GM18868 (cell line): ENCODE data around the gene MRNIP.

Source experiments
- ATAC-seq: cut with Tn5 transposase; IDR thresholded peaks from one replicate; pipeline ENCODE4 v1.9.1; 2021; ENCODE audit warnings: mild to moderate bottlenecking, moderate library complexity; ENCODE audit not compliant: unreplicated experiment

Gene MRNIP

DNA sequence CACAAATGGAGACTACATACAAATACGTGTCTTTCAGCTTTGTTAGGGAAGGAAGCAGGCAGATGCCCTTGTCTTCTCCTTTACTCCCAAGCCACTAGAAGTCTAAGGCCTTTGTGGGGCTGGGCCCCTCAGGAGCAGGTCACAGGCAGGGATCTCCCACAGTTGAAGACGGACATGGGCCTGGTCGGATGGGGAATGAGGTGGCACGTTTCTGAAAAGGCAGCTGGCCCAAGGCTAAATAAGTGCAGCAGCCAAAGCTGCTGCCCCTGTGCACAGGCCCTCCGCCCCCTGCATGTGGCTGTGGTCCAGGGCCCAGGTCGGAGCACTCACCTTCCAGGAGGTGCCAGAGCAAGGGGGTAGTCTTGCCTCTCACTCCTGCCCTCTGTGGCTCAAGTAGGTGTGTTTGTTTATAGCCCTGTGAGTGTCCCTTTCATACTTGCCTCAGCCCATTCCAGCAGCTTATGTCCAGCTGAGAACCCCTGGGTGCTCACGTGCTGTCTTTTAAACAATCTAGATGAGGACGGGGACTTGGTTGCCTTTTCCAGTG lies 36.1 kb downstream of the MRNIP start:
- ATAC-seq = no peak

DNA sequence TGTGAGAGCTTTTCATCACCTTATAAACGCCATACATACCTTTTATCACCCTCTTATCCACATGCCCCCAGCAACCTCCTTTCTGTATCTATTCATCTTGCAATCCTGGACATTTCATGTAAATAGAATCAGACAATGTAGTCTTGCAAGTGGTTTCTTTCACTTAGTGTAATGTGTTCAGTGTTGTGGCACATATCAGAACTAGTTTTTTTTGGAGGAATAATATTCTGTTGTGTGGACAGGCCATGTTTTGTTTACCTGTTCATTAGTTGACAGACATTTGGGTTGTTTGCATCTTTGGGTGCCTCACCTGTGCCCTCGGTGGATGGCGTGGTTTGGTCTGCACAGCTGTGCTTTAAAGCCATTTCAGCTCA lies 36.6 kb downstream of the MRNIP start:
- ATAC-seq = no peak

DNA sequence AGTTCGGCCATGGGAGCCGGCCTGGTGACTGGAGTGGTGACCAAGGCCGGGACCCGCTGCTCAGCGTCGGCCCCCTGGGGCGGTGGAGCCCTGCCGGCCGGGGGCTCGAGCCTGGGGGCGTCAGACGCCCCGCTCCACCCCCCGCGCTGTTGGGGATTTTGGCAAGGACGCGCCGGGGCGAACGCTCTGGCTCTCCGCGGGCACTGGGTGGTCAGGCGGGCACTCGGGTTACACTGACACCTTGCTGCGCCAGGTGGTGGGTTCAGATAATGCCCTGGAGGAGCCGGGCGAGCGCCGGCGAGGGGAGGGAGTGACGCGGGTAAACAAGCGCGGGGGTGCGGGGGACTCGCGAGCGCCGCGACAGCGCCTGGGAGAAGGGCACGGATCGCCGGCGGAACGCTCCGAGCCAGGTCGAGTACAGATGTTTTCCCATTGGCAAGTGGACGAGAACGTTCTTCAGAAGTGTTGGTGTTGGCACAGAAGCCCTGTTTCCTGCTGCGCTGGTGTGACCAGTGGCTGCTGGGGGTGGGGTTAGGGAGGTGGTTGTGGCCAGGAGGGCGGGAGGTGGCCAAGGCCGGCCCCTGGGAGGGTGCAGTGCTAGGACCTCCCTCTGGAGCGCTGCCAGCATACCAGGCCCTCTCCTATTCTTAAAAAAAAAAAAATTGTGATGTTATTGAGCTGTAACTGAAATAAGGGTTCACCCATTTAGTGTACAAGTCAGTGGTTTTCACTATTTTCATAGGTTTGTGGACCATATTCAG lies 37.1 kb downstream of the MRNIP start:
- ATAC-seq = peak; percentile 43

DNA sequence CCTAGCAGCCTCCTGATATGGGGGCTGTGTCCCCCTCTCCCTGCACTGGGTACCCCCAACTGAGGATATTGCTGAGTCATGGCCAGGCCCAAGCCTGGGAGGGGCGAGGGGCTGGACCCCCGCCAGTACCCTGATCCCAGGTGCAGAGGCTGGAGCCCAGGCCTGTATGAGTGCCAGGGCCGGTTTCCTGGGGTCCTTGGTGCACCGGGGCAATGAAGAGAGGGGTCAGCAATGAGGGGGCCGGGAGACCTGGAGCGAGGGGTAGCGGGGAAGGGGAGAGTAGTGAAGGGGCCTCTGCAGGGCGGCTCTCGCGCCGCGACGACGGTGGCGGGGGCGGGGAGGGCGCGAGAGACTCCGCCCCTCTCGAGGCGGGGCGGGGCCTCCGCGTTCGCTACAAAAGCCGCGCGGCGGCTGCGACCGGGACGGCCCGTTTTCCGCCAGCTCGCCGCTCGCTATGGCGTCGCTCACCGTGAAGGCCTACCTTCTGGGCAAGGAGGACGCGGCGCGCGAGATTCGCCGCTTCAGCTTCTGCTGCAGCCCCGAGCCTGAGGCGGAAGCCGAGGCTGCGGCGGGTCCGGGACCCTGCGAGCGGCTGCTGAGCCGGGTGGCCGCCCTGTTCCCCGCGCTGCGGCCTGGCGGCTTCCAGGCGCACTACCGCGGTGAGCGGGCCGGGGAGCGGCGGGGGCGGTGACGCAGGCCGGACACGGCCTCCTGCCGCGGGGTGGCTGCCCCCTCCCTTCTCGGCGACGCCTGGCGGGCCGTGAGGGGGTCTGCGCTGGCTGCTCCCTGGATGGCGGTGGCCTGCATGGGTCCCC lies 37.9 kb downstream of the MRNIP start, which contains the start of gene SQSTM1:
Gene SQSTM1 (plus strand): TSS at position 423 of the 815 bp plus-strand sequence. CDS start 32 bp downstream, at position 455.
- ATAC-seq = peak; percentile 51

DNA sequence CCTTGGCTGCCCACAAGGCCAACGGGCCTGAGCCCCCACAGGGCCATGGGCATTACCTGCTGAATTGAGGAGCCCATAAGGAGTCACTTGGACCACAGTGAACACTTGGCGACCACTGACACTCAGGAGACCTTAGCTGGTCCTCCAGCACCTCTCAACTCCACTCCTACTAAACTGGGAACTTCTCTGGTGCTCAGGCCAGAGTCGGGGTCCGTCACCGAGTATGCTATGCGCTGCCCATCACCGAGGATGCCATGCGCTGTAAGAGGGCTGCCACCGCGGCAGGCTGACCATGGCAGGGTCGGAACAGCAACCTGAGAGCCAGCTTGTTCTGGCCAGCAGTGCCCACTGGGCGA lies 38.5 kb downstream of the MRNIP start:
- ATAC-seq = no peak

DNA sequence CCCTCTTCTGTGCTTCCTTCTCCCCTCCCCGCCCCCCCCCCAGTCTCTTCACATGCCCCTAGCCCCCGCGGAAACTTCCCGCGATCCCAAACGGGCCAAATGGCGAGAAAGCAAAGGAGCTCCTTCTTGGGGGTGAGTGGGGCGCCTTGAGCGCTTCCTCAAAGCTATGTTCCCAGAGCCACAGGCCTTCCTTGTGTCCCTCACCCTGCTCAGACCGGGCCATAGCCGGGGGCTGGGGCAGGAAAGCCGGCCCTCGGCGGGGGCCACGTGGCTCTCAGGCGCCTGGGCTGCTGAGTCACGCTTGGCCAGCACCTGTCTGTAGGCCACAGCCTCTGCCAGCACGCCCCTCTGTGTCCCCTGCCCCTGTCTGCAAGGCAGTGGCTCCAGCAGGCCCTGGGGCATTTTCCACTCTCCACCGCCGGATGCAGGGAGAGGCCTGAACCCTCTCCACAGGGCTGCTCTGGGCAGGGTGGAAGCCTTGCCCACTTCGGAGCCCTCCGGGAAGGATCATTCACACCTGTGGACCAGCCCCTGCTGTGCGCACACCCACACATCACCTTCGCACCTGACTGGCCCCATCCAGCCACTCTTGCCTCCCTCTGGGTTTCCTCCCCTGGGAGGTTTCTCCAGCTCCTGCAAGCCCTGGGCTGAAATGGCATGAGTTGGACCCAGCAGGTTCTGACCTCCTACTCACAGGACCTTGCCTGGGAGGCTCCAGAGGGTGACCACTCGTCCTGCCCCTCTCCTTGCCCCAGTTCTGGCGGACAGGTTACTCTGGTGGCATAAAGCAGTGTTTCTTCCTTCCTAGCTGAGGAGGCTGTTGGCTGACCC lies 39.1 kb downstream of the MRNIP start:
- ATAC-seq = no peak

DNA sequence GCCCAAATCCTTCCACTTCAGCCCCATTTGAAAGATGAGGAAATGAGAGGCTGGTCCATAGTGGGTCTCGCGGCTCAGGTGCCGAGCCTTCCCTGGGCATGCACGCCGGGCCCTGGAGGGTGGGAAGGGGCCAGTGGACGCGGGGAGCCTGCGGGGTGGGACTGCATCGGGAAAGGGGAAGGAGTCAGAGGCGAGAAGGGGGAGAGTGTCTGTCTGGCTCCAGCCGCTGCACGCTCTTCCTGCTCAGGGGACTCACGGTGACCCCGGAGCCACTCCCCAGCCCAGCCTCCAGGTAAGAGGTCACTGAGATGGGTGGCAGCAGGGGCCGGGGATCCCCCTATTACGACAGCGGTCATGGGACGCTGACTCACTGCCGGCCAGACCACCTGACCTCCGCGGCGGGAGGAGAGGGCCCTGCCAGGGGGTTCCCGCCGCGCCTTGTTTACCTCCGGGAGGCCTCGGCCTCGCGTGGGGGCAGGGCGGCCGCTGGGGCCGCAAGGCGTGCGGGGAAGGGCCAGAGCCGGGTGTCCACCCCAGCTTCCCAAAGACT lies 39.8 kb downstream of the MRNIP start:
- peak; percentile 62 for ATAC-seq

DNA sequence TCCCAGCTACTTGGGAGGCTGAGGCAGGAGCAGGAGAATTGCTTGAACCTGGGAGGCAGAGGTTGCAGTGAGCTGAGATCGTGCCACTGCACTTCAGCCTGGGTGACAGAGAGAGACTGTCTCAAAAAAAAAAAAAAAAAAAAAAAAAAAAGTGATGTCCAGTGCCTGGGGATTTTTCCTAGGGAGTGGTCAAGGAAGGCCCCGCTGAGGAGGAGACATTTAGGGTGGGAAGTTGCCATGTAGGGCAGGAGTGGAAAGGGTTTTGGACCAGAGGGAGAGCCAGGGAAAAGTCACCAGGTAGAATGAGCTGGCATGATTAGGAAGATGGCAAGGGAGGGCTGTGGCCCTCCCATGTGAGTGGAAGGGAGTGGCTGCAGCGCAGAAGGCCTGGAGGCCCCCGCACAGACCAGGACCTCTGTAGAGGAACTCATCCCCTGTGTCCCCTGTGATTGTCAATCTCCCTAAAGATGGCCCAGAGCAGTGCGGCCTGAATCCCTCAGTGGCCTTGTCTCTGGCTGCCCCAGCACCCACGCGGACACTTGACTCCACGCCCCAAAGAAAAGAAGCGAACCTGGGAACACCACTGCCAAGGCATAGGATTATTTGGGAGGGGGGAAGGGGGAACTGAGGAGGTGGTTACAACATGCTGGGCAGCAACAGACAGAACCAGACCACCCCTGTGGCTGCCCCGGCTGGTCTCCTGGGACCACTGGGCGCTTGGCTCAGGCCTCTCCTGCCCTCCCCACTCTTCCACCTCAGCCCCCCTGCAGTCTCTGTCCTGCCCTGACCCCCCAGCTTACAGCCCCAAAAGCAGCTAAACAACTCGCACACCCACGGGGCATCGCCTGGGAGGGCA lies 40.5 kb downstream of the MRNIP start:
- ATAC-seq = no peak

DNA sequence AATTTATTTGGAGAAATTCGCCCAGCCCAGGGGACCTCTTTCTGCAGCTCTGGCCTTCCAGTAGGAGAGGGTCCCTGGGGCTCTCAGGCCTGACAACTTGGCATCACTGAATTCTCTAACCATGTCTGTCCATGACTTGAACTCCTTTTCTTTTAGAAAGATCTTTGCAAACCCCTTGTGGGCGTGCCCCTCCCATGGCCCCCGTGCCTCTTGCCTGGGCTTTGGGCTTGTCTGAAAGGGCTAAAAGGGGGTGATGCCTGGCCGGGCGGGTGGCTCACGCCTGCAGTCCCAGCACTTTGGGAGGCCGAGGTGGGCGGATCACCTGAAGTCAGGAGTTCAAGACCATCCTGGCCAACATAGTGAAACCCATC lies 41.2 kb downstream of the MRNIP start:
- ATAC-seq = no peak

DNA sequence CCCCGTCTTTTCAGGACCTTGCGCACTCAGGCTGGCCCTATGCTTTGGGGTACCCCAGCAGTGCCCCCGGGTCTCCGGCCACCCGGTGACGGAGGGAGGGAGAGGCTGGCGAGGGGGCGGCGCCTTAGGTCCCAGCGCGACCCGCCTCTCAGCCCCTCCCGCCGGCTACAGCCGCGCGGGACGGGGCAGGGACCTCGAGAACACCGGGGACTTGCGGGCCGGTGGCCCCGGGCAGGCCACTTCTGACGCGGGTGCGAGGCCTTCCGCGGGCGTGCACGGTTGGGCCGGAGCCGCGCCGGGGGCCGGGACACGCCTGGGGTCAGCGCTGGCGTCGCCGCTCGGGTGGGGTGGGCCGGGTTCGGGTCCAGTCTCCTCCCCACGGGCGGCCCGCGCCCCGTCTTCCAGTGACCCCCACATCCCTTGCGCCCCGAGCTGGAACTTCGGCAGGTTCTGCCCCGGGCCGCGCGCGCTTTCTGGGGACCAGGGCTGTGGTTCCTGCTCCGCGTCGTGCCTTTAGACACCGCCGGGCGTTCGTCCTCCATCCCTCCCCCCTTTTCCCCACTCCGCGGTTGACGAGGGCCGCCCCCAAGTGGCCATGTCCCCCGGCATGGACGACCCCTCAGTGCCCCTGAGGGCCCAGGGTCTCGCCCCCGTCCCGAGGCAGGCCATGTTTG lies 41.7 kb downstream of the MRNIP start:
- no peak for ATAC-seq

DNA sequence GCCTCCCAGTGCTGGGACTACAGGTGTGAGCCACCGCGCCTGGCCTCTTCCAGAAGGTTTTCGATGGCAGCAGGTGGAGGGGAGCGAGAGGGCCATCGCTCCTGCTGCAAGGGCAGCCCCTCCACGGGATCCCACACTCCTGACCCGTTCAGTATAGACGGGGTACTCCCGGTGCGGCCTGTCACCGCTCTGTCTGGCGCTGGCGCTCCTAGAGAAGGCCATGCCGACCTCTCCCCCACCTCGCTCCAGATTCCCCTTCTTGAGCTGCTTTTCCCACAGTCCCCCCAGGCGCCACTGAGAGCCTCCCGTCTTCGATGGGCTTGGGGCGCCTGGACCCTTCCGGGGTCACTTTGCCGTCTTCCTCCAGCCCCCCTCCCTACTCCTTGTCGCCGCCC lies 42.2 kb downstream of the MRNIP start:
- ATAC-seq = no peak

DNA sequence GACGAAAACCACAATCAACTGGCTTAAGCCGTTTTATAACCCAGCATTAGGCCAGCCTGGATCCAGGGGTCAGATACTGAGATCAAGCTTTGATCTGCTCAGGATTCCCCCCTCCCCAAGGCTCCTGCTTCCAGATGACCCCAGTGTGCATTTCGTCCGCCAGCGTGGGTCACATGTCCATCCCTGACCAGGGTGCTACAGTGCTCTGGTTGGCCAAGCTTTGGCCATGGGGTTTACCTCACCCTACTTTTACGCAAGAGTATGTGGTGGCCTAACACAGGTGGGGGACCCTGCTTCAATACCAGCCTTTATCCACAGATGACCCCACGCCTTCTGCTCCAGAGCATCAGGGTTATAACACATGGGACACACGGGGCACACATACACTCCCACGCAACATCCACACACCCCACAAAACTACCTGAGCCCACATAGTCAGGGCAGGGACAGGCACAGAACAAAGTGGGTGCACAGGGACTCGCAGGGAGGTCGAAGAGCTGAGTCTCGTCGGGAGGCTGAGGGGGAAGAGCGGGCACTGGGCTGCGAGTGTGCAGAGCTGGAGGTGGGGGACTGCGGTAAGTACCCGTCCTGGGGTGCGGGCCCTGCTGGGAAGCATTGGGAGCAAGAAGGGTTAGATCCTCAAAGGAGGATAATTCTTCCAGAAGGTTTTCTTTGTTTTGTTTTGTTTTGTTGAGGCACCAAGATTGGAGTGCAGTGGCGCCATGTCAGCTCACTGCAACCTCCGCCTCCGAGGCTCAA lies 42.9 kb downstream of the MRNIP start:
- ATAC-seq = no peak

DNA sequence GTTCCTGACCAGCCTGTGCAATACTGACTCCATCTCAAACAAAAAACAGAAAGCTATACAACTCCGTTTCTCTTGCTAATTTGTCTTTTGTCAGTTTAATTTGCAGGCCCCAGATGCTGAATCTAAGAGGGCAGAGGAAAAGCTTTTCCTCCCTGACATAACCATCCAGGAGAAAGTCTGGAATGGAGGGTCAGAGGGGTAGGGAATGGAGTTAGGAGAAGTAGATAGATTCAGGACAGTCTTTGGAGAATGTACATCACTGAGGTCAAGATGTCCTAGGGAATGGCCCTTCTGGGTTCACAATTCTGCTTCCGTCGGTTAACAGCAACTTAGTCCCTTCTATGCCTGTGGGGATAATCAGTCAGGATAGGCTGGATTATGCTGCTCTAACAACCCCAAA lies 44.5 kb downstream of the MRNIP start:
- ATAC-seq = no peak

DNA sequence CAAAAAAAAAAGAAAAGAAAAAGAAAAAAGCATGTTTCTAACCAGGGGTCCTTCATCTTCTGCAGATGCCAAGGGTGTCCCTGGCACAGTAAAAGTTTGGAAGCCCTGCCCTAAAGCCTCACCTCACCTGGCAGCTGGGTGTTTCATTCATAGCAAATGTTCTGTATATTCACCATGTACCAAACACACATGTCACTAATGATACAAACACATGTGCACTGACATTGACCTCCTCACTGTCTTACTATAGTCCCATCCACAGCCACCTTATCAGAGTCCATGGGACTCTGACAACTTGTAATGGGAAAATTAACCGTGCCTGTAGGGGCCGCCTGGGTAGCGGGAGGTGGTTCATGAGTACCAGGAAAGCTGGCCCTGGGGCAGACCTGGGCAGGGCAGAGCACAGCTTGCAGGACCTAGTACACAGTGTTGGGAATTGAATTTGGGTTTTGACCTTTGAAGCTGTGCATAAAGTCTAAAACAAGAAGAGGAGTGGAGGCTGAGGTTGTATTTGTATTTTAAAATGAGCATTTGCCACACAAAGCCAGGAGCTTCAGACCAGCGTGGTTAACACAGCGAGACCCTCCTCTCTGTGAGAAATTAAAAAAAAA lies 45.5 kb downstream of the MRNIP start:
- no peak for ATAC-seq

DNA sequence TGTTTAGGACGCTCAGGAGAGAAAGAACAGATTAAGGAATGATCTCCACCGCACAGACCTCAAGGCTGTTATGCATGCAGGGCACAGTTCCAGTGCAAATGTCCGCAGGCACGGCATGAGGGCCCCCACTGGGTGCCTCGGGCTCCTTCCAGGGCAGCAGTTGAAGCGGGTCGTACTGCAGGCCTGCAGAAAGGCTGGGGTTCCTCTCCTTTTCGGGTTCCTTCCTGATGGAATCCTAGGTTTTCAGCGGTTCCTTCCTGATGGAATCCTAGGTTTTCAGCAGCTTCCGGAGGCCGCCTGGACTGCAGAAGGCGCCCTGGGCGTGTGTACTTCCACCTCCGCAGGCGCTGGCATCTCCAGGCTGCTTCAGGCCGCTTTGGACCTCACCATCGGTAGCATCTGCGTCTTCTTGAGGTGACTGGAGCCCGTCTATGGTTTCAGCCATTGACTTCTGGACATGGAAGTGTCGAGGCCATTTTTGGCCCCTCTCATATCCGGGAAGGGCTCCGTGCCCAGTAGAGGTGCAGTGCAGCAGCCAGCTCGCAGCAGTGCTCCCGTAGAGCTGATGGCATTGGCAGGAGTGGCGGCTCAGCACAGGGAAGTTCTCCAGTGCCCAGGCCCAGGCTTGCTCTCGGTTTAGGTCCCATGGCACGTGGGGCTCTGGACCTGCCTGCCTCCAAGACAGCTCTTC lies 46.3 kb downstream of the MRNIP start:
- ATAC-seq = no peak

DNA sequence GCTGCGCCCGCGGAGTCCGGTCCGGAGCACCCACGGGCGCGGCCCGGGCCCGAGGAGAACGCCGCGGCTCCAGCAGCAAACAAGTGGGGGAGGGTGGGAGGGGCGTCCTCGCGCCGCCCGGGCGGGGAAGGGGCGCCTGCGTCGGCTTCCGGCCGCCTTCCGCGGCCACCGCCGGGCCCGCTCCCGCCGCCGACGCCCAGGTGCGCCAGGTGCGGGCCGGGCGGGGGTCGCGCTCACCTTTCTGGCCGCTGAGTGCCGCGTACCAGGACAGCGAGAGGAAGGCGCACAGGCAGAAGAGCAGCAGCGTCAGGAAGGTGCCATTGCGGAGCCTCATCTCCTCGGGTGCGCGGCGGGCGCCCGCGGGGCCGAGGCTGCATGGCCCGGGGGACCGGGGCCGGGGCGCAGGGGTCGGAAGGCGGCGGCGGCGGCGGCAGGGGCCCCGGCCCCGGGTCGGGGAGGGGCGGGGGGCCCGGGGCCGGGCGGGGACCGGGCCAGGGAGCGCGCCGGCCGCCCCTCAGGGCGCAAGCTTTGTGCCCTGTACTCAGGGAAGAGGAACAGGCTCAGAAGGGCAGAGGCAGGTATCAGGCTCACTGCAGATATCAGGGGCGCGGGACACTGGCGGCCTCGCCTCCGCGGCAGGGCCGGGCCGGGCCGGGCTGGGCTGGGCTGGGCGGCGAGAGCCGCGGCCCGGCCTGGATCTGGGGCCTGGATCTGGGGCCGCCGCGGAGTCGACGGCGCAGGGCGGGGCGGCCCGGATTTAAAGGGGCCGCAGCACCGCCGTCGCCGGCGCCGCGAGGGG lies 52.2 kb downstream of the MRNIP start, which contains the start of gene MGAT4B:
Gene MGAT4B (minus strand): TSS at position 617 of the 799 bp plus-strand sequence. CDS start 283 bp downstream, at position 334.
- ATAC-seq = peak; percentile 56
